Spinal cord (tissue), 10 donors: ENCODE data around the gene GNLY. TPM values are rescaled to one million over a fixed set of nuclear protein-coding genes. Genes with fewer than 3 reads are reported as not detected.
"Not testable (repeated sequence)": the region's sequence is repeated elsewhere in the genome, so short reads cannot be mapped to it uniquely, and the experiment has no call there.

Experiments
- DNase-seq, 6 donors: peaks; one replicate each; pipeline versions ENCODE4 v3.0.0 to v3.0.0-alpha.2; 2013 to 2015; ENCODE audit warnings: low spot score in 6 of 6, low read depth in 4 of 6
- H3K27ac ChIP-seq: one replicate; pipeline ENCODE4 v1.5.1; 2013; ENCODE audit warnings: low read depth, low read length, control low read depth
- H3K27me3 ChIP-seq: one replicate; pipeline ENCODE4 v1.6.1; 2013; ENCODE audit warnings: low read length; ENCODE audit not compliant: control insufficient read depth, insufficient read depth
- H3K36me3 ChIP-seq: one replicate; pipeline ENCODE4 v1.6.1; 2013; ENCODE audit warnings: low read length; ENCODE audit not compliant: control insufficient read depth, insufficient read depth
- H3K4me1 ChIP-seq: one replicate; pipeline ENCODE4 v1.6.1; 2013; ENCODE audit warnings: low read length; ENCODE audit not compliant: control insufficient read depth, insufficient read depth
- H3K4me3 ChIP-seq: one replicate; pipeline ENCODE4 v1.5.1; 2013; ENCODE audit warnings: low read depth, low read length, control low read depth
- H3K9me3 ChIP-seq: one replicate; pipeline ENCODE4 v1.6.1; 2013; ENCODE audit warnings: low read length; ENCODE audit not compliant: control insufficient read depth, insufficient read depth
- WGBS: methylation state at CpG from one replicate; pipeline ENCODE4 v1.1.5; 2013; ENCODE audit warnings: missing lambda C conversion rate; ENCODE audit not compliant: insufficient coverage; 5-methylcytosine and 5-hydroxymethylcytosine counted together
- polyA plus RNA-seq, 2 donors: library from polyadenylated mRNA; unstranded; fragments of 120-200 nt; gene quantifications; one replicate each; pipeline ENCODE4 v1.2.1, GENCODE V29; 2013; ENCODE audit not compliant: insufficient read length in 2 of 2
- total RNA-seq, 2 donors: library from RNA; depleted of rRNA in 1 of 2; stranded (reverse); fragments of 120-200 nt in 1 of 2; fragments of >200 nt in 1 of 2; gene quantifications; one replicate each; pipeline versions ENCODE4 v1.2.3 to v1.2.4, GENCODE V29; 2013 to 2014
- donor health status: healthy.

Gene GNLY
- total and polyA plus RNA-seq, 4 donors: 0.40 to 0.80 (median 0.55) TPM; not detected in 1

- Histone ChIP-seq H3K27me3 (no peaks in the 10 kb centered on the region), H3K4me1 (peaks cover 4% of the 10 kb centered on the region), H3K9me3 (no peaks in the 10 kb centered on the region), H3K36me3 (peaks cover 17% of the 10 kb centered on the region), H3K4me3 (no peak overlapping the region), H3K27ac (no peak overlapping the region)
- DNase-seq: no peak
- 90% methylated on average over 23 of the region's 23 CpGs for WGBS
These were observed 30.3 kb upstream of the GNLY start for GRCh38 chr2:85663594-85664565.

GRCh38 chr2:85665264-85665937 lies 28.8 kb upstream of the GNLY start:
- WGBS: 78% methylated on average over 10 of the region's 11 CpGs
- Histone ChIP-seq H3K27me3 (no peaks in the 10 kb centered on the region), H3K27ac (no peak overlapping the region), H3K4me3 (no peak overlapping the region), H3K9me3 (no peaks in the 10 kb centered on the region), H3K36me3 (peaks cover 10% of the 10 kb centered on the region), H3K4me1 (peaks cover 4% of the 10 kb centered on the region)
- no peak for DNase-seq

- WGBS: 97% methylated on average over 5 of the region's 6 CpGs
- Histone ChIP-seq H3K27me3 (no peaks in the 10 kb centered on the region), H3K27ac (no peak overlapping the region), H3K9me3 (no peaks in the 10 kb centered on the region), H3K4me1 (peaks cover 4% of the 10 kb centered on the region), H3K4me3 (no peak overlapping the region), H3K36me3 (peaks cover 10% of the 10 kb centered on the region)
- no peak for DNase-seq
These were observed 28.1 kb upstream of the GNLY start for GRCh38 chr2:85666016-85666415.

GRCh38 chr2:85666435-85667316 lies 27.5 kb upstream of the GNLY start:
- Histone ChIP-seq H3K4me3 (no peak overlapping the region), H3K4me1 (no peaks in the 10 kb centered on the region), H3K27me3 (no peaks in the 10 kb centered on the region), H3K27ac (no peak overlapping the region), H3K9me3 (no peaks in the 10 kb centered on the region), H3K36me3 (peaks cover 5% of the 10 kb centered on the region)
- 79% methylated on average over 10 of the region's 11 CpGs for whole genome bisulfite sequencing
- no peak for DNase-seq

- WGBS: 87% methylated on average over 3 of the region's 3 CpGs
- no peak overlapping the region for H3K27ac ChIP-seq
- no peaks in the 10 kb centered on the region for H3K27me3 ChIP-seq
- no peak overlapping the region for H3K4me3 ChIP-seq
- peaks cover 4% of the 10 kb centered on the region for H3K36me3 ChIP-seq
- no peaks in the 10 kb centered on the region for H3K4me1 ChIP-seq
- no peak for DNase-seq
- no peaks in the 10 kb centered on the region for H3K9me3 ChIP-seq
These were observed 26.6 kb upstream of the GNLY start for GRCh38 chr2:85667561-85668008.

- no peak for DNase-seq
- Histone ChIP-seq H3K27me3 (no peaks in the 10 kb centered on the region), H3K4me3 (no peak within 1 kb of the TSS), H3K4me1 (no peaks in the 10 kb centered on the region), H3K9me3 (no peaks in the 10 kb centered on the region), H3K27ac (no peak within 1 kb of the TSS), H3K36me3 (peaks cover 4% of the 10 kb centered on the region)
- 94% methylated on average over 4 of the region's 5 CpGs for WGBS
These were observed 25.9 kb upstream of the GNLY start, which contains the start of gene SFTPB for GRCh38 chr2:85668009-85668856. Gene SFTPB, minus strand, starts transcription at chr2:85668199. Its CDS starts 16 bp downstream, at chr2:85668183.

GRCh38 chr2:85668857-85669142 lies 25.4 kb upstream of the GNLY start:
- no peak overlapping the region for H3K27ac ChIP-seq
- 92% methylated on average over 2 of the region's 3 CpGs for WGBS
- H3K4me3 ChIP-seq: no peak overlapping the region
- H3K36me3 ChIP-seq: no peaks in the 10 kb centered on the region
- no peak for DNase-seq
- no peaks in the 10 kb centered on the region for H3K4me1 ChIP-seq
- H3K9me3 ChIP-seq: no peaks in the 10 kb centered on the region
- no peaks in the 10 kb centered on the region for H3K27me3 ChIP-seq

- Histone ChIP-seq H3K27me3 (no peaks in the 10 kb centered on the region), H3K27ac (no peak overlapping the region), H3K36me3 (no peaks in the 10 kb centered on the region), H3K9me3 (no peaks in the 10 kb centered on the region), H3K4me3 (no peak overlapping the region), H3K4me1 (no peaks in the 10 kb centered on the region)
- WGBS: 84% methylated on average over 5 of the region's 5 CpGs
- DNase-seq: no peak
These were observed 24.6 kb upstream of the GNLY start for GRCh38 chr2:85669549-85669948.

- not testable (repeated sequence) for H3K36me3 ChIP-seq, H3K4me1 ChIP-seq, DNase-seq, H3K4me3 ChIP-seq, H3K27me3 ChIP-seq, H3K9me3 ChIP-seq, H3K27ac ChIP-seq
- 82% methylated on average over 8 of the region's 13 CpGs for WGBS
These were observed 23.7 kb upstream of the GNLY start for GRCh38 chr2:85670416-85670815.
